HL-60/S4 treated with phorbol 12-myristate 13-acetate at 8.2 ng/mL for 4 days and 3 days (cell line): ENCODE data around the gene FANCC.

Source experiments
- in situ Hi-C: fragments of 300-500 bp; cut with MboI; formaldehyde crosslinking; loops from 2 replicates; pipeline ENCODE4 v1.15.0; 2022; ENCODE audit warnings: low sequenced_read_pairs

Gene FANCC

DNA sequence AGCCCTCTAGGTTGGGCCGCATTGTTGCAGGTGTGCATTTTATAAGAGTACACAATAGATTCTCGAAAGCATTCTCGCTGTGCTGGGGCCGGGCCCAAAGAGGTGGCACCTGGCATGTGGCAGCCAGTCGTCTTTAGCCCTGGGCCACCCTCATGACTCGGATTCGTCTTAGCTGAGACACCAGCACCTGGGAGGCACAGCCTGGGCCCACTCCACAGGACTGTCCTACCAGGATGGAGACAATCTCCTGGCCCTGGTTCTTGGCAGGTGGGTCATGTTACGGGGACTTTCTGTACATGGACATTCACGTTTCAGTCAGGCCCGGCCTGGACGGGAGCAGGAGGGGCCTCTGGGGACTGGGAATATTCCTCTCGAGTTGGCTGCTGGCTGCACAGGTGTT lies 212.5 kb downstream of the FANCC start:
- in situ Hi-C loops = no loop called here

DNA sequence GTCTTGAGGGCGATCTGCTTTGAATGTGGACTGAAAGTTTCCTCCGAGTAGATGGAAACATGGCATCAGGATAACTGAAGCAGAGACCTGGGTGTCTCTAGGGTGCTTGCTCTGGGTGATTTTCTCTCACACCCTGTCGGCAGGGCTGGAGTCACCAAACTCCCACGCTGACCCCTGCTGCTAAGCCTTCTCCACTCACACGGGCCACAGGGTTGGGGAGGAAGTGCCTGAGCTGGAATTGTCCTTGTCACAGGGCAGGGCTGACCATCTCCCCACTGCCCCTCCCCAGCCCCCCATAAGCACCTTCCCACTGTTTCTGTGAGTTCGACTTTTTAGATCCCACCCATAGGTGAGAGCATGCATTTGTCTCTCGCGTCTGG lies 212.9 kb downstream of the FANCC start:
- in situ Hi-C loops = no loop called here

DNA sequence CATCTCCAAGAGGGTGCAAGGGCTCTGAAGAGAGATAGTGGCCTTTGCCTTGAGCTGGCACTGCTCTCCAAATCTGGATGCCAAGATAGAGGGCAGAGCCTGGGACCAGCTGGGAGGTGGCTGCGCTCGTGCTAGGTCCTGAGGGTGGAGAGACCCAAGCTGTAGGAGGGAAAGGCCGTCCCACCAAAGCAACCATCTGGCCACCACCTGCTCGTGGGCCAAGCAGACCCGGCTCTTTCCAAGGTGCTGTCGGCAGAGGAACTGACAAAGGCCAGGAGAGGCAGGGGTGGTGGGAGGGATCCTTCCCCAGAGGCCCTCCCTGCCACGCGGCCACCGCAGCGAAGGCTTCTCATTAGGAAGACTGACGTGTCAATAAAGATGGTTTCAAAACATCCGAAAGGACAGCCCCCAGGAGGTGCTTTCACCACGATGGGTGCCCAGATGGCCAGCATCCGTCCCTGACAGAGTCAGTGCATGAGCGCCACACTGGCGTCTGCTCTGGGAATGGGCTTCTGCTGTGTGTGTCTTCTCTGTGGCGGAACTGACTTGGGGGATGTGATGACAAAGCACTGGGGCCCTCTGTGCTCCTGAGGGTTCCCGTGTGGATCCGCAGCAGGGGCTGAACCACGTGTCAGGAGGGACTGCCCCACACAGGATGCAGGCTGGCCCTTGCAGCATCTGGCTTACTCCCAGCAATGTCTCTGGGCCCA lies 213.5 kb downstream of the FANCC start:
- in situ Hi-C loops = no loop called here

DNA sequence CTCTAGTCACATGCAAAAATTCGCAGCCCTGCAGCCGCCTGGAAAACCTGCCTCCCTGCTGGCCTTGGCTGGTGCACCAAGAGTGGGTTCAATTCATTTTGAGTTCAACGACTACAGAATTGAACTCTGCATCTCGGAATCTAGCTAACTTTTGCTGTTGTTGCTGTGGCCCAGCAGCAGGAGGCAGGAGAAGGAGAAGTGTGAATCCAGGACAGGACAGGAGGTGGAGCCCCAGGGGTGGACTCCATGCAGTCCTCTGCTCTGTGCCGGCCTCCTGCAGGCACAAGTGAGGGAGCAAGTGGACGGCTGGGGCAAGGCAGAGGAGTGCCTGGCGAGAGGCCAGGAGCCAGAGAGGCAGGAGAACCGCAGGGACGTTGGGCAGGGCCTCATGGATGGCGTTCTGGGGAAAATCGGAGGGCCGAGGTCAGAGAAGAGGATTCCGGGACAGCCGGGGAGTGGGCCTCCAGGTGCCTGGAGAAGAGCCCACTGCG lies 214.2 kb downstream of the FANCC start:
- in situ Hi-C loops = no loop called here

DNA sequence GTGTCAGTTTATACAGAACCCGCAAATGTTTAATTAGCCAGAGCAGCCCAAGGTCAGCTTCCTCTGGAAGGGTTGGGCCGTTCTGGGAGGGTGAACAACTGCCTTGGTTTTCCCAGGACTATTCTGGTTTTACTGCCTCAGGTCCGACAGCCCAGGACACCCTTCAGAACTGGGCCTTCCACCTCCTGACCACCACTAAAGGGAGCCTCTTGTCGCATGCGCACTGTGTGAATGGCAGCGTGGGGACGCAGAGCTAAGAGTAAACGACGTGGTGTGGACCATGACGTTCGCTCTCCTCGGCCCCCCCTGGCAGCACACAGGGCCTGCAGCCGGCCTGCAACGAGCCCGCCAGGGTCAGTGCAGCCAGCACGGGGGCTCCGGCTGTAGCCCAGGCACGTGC lies 214.9 kb downstream of the FANCC start:
- in situ Hi-C loops = no loop called here

DNA sequence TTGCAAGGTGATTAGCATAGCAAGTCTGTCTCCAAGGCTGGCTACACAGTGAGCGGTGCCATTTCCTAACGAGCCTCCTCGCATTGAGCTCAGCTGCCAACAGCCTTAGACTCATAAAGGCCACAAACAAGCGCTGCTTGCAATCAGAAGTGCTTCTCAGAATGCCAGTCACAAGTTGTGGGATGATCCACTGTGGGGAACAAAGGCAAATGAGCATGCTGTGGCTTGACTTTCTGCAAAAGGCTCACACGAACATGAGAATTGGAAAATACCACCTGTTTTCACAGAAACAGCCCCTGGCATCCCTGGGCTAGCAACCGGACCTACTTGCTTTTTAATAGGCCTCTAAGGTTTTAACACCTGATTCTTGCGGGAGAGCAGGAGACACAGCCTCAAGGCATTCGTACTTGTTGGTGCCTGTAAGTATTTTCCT lies 215.5 kb downstream of the FANCC start:
- in situ Hi-C loops = no loop called here

DNA sequence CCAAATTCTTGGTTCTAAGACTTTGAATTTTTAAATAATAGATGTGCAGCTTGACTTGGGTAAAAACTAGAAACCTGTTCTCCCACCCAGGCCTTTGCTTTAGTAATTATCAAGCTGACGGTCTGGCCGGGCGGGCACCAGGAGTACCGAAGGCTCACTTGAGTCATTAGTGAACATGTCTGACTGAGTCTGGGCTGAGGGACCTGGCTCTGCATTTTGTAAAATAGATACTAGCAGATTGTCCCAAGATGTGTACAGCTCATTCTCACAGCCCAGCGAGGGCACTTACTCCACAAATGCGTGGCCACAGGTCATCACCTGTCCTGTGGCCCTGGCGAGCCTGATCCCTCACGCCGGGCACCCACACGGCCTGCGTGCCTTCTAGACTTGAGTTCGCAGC lies 216.2 kb downstream of the FANCC start:
- in situ Hi-C loops = no loop called here

DNA sequence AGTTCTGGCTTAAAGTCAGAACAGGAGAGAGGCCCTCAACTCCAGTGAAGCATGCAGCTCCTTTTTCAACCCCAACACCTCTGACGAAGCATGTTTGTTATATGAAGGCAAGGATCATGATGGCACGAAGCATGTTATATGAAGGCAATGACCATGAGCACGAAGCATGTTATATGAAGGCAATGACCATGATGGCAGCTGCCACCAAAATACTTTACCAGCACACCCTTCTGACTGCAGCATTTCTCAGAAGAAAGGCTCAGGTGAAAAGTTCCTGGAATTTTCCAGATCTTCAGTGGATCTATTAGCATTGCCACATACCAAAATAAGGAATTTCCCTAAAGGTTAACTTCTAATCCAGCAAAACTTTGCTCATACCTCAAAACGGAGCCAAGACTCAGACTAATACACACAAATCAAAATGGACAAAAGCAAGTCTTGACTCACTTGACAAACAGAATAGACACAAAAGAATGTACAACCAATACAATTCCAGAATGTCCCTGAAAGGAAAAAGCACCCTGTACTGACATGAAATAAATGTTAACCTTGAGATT lies 217.4 kb downstream of the FANCC start:
- in situ Hi-C loops = no loop called here

DNA sequence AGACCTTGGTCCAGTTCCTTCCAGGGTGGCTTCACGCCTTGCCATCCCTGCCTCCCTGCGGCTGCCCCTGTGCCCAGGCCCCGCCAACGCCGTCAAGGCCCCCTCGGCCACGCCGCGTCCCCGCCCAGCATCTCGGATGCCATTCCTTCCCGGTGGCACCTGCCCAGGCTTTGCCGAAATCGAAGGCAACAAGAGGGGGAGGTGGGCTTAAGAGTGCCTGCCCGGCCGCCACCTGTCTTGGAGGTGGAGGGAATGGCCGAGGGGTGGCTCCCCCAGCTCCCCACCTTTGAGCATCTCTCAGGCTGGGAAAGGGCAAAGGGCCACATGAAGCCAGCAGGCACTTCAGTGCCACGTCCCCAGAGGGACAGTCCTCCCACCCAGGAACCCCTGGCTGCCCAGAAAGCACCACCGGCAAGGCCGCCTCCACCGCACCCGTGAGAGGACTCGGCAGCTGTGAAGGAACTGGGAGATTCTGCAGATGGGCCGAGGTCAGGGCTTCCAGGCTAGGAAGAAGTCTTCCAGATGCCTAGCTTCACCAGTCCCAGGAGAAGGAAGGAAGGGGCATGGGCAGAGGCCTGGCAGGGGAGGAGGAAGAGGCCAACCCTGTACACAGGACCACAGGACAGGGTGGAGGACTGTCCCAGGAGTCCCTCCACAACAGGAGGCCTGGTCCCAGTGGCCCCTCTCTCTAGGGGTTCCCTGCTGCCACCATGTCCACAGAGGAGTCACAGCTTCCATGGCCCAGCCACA lies 218.0 kb downstream of the FANCC start:
- in situ Hi-C loops = no loop called here

DNA sequence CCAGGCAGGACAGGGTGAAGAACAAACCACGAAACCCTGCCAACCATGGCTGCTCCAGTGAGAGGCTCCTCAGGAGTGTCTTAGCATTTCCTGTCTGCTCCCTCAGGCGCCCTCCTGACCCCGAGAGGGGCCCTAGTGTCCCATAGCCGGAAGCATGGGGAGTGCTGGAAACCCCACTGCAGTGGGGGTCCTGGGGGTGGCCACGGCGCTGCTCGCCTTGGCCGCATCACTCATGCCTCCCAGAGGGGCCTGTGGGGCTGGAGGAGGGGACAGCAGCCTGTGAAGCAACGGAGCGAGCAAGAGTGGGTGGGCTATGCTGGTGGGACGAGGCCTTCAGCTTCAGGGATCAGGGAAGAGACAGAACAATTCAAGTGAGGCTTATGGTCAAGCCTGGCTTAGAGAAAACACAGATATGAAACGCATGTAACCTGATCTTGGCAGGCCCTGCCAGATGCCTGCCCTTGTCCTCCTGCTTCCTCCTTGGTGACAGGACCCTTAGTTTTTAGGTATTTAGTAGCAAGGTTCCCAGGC lies 219.1 kb downstream of the FANCC start:
- in situ Hi-C loops = no loop called here

DNA sequence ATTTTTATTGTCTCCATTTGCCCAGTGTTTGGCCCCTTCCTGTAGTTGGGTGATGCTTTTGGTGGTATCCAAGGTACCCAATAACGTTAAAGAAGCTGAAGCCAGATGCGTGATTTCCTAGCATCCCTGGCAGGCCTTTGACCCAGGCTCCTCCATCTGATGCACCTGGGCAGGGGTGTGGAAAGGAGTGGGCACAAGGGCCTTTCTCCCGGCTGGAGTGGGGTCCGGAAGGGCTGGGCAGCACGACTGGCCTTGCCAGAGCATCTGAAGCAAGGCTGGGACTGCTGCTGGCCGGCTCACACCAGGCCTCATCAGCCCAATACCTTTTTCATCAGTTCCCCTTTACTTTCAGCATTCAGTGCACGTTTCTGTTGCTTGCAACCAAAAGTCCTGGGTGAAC lies 220.2 kb downstream of the FANCC start:
- in situ Hi-C loops = no loop called here

DNA sequence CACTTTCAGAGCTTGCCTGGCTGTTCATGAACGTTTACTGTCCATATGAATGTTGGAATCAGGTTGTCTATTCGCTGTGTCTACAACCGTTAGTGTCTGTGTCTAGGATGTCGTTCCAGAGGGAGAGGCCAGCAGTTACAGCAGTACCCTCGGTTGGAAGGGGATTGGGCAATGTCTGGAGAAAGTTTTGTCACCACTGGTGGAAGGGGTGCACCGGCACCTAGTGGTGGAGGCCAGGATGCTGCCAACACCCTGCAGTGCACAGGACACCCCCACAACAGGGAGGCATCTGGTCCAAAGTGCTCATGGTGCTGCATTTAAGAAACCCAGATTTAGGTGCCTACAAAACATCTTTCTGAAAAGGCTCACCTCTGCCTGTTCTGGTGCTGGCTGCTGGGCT lies 220.7 kb downstream of the FANCC start:
- in situ Hi-C loops = no loop called here

DNA sequence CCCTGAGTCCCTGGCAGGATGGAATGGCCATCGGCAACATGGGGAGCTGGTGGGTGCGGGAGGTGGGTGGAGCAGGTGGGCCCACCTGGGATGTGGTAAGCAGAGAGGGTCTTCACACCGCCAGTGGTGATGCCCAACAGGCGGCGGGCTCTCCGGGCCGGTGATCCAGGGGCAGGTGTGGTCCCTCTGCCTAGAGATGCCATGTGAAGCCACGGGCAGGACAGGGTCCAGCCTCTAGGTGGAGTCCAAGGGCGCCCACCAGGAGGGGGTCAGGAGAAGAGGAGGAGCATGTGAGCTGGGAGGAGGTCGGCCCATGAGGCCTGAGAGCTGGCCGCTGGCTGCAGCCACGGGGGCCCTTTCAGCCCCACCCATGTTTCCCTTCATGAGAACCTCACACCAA lies 221.1 kb downstream of the FANCC start:
- in situ Hi-C loops = no loop called here

DNA sequence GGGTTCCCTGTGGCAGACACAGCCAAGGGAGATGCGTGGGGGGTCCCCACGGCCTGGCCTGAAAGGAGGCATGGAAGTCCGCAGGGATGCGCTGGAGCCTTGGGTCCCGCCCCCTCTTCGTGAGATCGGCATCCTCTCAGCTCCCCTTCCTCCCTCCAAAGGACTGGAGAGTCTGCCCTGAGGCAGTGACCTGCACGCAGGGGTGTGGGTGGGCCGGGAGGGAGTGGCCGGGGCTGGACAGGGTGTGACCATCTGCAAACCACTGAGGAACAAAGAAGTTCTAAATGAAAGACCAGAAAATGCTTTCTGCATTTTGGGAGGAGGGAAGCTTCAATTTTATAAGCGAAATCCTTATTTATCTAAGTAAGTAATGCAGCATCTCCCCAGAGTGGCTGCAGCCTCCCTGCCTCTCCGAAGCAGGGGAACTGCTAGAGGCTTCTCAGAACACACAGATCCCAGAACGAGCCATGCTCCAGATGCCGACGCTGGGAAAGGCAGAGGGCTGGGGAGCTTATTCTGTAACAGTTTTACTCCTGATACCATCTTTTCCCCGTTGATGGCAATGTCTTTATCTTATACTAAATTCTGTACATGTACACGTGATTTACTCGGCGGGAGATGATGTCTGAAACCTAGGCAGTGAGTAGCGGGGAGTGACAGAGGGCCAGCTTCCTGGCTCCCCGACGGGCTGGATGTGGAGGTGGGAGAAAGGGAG lies 221.7 kb downstream of the FANCC start:
- in situ Hi-C loops = no loop called here

DNA sequence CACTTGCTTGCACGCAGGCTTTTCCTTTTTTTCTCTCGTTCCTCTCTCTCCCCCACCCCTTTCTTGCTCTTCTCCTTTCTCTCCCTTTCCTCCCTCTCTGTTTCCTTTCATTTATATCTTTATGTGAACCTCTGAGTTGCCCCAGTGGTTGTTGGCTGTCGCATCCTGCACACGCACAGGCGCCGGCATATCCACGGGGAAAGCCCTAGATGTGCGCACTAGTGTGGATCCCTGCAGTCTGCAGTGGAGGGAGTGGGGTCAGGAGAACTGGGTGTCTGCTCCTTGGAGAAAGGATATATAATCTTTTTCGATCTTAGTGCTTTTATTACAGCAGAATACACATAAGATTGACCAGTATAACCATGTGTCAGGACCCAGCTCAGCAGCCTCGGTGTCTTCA lies 223.5 kb downstream of the FANCC start:
- in situ Hi-C loops = no loop called here

DNA sequence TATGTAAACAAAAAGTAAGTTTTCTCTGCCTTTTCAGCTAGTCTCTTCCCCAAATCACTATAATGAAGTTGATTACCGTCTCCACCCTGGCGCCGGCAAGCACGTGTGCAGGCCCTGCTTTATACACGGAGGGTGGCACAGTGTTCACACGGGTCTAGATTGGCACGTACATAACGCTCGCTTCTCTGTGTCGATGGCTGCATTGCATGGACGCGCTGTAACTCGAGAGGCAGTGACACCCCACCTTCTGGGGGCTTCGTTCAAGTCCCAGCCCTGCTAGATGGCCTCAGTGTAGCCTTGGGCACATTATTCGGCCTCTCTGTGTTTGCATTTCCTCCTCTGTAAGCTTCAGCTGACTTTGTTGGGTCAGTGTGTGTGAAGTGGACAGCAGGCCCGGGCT lies 223.9 kb downstream of the FANCC start:
- in situ Hi-C loops = no loop called here

DNA sequence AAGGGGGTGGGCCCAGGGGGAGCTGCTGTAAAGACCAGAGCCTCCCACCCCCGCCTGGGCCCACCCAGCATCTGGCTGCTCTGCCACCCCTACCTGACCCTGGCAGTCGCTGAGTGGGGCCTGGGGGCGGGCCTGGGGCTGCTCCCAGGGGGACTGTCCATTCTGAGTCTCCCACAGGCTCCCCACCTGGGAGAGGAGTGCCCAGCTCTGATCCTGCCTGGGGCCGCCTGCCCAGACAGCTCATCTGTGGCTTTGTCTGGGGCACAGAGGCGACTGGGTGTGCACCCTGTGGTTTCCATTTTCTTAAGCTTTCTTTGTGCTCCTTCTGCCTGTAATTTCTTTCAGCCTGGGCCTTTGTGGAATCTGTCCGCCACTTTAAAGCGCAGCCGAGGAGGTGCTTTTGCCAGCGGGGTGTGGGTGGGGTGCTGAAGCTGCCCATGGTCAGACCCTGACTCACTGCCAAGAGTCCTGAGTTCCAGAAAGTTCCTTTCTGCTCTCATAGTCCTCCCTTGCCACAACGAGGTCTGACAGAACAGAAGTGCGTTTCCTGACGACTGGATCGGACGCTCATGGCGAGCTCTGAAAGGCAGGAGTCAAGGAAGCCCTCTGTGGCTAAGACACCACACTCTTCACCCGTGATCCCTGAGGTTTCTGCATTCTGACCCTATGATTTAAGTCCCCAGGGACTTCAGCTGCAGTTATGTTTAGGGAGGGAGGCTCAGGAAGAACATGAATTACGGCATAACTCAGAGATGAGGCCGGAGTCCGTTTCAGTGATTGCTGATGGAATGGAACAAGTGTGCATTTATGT lies 225.0 kb downstream of the FANCC start:
- in situ Hi-C loops = no loop called here

DNA sequence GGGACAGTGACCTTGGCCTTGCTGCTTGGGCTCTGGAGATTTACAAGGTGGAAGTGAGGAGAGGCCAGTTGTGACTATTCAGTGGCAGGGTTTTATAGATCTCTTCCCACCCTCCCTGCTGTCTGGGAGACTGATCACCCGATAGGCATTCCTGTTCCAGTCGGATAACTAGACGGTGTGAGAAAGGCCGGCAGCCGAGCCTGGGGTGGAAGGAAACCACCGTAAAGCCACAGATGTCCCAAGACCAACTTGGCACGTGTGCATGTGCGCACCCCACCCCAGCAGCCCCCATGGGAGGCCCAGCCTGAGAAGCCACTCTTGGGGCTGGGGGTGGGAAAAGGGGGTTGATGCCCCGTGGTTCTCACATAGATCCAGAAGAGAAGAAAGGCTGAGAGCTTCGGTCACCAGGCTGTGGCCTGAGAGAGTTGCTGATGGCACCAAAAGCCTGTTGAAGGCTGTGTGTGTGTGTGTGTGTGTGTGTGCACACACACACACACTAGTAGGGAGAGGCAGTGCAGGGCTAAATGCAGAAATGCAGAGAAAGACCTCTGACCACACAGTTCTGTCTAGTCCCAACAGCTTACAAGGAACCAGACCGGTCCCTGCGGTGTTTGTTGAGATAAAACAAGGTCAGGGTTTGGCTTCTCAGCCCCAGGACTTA lies 225.8 kb downstream of the FANCC start:
- in situ Hi-C loops = no loop called here

DNA sequence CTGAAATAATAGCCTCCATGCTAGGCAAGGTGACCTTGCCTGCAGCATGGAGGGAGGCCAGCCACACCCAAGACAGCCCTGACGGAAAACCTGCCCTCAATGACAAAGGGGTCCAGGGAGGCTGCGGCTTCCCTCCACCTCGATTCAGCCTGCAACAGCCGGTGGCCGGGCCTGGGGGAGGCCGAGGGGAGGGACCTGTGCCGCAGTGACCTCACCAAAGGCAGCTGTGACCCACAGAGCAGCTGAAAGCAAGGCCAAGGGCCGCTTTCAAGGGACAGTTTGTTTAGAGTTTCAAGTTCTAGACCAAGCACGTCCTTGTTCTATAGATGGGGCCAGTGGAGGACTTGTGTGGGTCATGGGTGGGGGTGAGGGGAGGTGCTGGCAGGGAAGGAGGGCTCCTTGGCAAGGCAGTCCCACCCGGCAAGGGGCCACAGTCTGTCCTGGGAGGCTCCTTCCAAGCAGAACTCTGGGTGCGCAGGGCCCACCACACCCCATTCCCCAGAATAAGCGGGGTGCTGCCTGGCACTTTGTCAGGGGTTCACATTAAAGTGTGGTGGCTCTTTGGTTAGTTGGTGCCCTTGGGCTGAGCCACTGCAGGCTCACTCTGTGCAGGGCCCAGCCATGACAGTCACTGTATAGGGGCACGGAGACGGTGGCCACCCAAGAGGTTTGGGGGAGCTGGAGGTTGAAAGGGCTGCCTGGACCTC lies 226.5 kb downstream of the FANCC start:
- in situ Hi-C loops = no loop called here
